HG02588 (cell line): ENCODE data around the gene ATG5.

Source experiments
- ATAC-seq: cut with Tn5 transposase; IDR thresholded peaks from one replicate; pipeline ENCODE4 v1.9.1; 2021; ENCODE audit warnings: mild to moderate bottlenecking, moderate library complexity; ENCODE audit not compliant: unreplicated experiment

The ATG5 gene

DNA sequence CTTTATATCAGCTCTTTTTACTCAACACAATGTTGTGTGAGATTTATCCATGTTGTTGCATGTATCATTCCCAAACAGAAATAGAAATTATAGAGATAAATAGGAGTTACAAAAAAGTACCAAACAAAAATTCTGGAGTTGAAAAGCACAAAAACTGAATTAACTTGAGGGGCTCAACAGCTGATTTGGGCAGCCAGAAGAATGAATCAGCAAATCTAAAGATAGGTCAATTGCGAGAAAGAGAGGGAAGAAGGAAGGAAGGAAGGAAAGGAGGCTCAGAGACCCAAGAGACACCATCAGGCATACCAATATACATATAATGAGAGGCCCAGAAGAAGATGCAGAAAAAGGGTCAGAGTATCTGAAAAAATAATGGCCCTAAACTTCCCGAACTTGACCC, 98.9 kb downstream of the ATG5 start:
- ATAC-seq = no peak

DNA sequence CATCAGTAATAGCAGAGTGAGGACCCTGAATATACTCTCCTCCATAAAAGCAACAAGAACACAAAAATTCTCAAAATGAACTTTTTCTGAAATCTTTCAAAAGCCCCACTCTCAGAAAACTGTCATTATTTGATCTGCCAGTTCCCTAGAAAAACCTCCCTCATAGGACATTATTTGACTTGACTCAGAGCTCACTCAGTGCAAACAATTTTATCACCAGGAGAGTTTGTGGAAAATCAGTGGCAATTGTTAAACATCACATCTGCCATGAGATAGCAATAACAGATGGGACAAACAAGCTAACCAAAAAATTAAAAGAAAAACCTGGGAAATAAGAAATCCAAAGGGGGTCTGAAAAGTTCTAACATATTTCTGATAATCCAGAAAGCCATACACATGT, 100.0 kb downstream of the ATG5 start:
- ATAC-seq = no peak

DNA sequence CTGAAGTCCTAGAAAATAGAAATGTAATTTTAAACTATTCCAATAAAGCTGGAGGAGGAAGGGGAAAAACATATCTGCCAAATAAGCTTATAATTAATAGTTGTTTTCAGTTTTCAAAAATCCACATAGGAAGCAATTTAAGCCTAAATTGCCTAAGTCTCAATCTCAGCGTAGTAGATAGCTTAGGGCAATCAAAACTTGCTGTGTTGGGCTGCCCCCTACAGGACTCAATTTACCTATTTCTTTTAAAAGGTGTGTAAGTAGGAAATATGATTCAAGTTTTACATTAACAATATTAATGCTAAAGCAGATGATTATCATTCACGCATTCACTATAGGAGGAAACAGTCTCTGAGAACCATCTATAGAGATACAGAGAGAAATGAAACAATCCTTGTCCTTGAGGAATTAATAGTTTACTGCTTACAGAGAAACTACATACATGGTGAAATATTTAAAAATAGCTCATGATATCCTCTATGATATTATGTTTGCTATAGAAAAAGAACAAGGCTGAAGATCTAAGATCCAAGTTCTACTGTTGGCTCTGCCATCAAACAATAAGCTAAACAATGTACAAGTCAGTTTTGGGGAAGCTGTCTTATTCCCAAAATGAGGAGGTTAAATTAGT, 102.1 kb downstream of the ATG5 start:
- ATAC-seq = no peak

DNA sequence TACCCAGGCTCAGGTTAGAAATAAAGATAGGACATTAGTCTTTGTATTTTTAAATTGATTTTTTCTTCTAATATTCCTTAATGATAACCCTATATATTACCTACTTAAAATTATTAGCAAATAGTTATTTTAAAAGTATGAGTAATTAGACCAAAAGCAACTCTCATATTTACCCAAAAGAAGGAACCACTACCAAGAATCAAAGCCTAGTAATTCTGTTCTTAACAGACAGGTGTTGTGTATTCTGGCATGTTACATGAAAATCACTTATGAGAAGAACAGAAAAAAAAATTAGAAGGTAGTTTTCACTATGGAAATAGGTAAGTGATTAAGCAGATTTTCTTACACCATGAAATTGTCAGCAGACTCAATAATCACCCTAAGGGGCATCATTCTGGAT, 105.1 kb downstream of the ATG5 start:
- no peak for ATAC-seq

DNA sequence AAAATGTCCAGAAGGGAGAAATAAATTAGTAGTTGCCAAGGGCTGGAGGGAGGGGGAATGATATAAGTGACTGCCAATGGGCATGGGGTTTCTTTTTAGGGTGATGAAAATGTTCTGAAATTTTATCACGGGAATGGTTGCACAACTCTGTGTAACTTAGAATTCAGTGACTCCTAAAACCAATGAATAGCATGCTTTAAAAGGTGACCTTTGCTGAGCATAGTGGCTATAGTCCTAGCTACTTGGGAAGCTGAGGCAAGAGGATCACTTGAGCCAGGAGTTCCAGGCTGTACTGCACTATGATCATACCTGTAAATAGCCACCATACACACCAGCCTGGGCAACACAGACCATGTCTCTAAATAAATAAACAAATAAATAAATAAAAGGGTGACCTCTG, 109.0 kb downstream of the ATG5 start:
- ATAC-seq = no peak

DNA sequence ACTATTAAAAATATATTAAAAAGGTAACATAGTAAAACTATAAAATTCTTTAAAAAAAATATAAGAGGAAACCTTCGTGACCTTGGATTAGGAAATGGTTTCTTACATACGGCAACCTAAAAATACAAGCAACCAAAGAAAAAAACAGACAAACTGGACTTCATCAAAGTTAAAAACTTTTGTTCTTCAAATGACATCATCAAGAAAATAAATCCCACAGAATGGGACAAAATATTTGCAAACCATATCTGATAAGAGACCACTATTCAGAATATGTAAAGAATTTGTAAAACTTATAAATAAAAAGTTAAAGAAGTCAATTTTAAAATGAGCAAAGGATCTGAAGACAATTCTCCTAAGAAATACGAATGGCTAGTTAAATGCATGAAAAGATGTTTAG, 110.0 kb downstream of the ATG5 start:
- ATAC-seq = no peak

DNA sequence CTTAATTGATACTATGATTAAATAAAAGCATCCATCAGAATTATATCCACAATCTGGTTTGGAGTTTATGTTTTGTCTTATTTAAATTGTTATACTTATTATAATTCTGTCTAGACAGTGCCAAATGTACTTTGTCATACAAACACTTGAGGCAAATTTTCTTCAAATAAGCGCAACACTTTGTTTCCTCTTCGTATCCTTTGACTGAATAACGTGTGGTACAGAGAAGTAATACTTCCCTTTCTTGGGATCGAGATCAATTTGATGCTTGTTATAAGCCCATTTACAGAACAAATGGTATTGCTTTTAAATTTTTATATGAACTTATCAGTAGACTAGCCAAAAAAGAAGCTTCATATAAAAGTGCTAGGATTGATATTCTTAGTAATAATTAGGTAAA, 111.0 kb downstream of the ATG5 start:
- no peak for ATAC-seq

DNA sequence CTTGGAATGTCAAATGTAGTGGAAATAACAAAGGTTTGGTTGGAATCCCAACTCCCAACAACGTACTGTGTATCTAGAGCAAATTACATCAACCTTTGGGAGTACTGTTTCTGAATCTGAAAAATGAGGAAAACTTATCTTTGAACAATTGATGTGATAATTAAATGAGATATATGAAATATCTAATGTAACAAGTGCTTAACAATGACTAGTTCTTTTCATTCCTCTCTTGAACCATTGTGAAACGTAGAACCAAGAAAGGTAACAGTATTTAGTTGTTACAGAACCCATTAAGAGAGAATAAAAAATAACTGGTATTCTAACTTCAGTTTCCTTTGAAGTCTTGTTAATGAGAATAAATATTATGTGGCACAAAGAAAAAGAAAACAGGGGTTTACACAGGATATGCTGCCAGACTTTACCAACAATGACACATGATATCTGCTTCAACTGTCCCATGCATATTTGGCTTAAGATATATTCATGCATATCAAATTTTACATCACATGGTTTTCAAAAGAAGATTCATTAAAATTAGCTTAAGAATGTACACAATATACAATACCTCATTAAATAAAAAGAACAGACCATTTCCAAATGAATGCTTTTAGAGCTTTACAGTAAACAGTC, 111.8 kb downstream of the ATG5 start:
- ATAC-seq = no peak

DNA sequence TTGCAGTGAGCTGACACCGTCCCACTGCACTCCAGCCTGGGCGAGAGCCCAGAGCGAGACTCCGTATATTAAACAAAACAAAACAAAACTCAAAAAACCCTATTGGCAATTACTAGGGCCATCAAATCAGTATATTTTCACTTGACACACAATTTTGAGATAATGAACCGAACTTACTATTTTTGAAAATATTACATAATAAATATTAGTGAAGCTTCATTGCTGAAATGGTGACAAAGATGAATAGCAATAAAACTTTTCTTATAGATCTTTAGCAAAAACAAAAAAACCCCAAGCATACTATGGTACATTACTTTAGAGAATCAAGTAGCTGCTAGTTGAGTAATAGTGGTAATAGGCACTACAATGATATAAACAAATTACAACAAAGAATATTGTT, 113.0 kb downstream of the ATG5 start:
- ATAC-seq = no peak

DNA sequence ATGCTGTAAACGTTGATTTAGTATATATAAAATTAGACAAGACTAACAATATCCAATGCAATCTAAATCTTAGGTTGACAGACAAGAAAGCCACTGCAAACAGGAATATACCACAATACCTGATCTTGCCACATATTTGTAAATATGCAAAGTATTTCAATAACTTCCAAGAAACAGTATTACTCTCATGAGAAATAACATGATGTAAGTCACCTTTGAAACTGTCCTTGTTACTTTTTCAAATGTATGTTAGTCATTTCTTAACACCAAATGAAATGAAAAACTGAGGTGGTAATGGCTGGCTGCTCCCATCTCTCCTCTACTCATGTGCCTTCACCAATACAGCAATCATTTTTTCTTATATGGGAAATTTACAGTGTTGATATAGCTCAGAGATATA, 118.7 kb downstream of the ATG5 start:
- ATAC-seq = no peak

DNA sequence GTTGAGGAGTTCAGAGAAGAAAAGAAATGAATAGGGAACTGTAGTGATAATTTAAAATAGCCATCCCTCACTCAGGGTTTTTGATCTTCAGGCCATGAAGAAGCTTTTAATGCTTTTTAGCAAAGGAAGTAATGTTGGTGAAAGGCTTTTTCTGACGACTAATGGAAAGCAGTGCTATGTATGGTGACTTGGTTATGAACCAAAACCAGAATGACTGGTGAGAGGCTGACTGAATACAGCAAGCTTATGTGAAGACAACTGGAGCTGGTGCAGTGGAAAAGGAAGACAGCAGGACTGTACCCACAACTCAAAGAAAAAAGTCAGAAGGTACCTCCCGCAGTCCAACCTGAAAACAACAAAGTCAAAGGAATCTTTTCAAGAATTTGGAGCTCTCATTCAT, 120.6 kb downstream of the ATG5 start:
- no peak for ATAC-seq

DNA sequence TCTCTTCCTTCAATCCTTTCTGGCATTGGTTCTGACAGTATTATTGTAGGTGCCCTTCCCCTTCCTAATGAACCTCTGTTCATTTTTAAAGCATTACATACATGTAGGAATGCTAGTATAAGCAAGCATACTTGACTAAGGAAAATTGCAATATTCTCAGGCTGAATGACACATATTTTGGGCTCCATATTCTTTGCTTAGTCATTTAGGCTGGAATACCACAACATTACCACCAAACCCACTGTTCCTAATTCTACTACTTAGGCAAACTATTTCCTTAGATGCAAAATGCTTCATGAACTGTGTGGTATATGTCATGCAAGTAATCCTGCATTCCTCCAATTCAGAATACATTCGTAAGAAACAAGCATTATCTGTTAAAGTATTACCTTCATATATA, 125.6 kb downstream of the ATG5 start:
- ATAC-seq = no peak

DNA sequence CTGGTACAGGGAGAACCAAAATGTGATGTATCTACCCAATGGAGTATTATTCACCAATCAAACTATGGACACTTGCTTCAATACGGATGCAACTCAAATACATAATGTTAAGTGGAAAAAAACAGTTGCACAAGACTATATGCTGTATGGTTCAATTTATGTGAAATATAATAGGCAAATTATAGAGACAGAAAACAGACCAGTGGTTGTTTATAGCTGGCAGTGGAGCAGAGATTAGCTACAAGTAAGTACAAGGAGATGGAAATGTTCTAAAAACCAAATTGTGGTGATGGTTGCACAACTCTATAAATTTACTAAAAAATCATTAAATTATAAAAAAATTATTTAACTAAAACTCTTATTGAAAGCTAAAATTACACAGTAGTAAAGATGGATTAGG, 126.2 kb downstream of the ATG5 start:
- no peak for ATAC-seq

DNA sequence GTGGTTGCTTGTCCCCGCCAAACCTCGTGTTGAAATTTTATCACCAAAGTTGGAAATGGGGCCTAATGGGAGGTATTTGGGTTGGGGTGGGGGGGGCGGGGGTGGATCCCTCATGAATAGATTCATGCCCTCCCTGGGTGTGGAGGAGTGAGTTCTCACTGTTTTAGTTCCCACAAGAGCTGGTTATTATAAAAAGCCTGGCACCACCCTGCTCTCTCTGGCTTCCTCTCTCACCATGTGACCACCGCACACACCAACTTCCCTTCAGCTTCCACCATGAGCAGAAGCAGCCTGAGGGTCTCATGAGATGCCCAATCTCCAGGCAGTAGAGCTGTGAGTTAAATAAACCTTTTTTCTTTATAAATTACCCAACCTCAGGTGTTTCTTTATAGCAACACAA, 128.1 kb downstream of the ATG5 start:
- no peak for ATAC-seq

DNA sequence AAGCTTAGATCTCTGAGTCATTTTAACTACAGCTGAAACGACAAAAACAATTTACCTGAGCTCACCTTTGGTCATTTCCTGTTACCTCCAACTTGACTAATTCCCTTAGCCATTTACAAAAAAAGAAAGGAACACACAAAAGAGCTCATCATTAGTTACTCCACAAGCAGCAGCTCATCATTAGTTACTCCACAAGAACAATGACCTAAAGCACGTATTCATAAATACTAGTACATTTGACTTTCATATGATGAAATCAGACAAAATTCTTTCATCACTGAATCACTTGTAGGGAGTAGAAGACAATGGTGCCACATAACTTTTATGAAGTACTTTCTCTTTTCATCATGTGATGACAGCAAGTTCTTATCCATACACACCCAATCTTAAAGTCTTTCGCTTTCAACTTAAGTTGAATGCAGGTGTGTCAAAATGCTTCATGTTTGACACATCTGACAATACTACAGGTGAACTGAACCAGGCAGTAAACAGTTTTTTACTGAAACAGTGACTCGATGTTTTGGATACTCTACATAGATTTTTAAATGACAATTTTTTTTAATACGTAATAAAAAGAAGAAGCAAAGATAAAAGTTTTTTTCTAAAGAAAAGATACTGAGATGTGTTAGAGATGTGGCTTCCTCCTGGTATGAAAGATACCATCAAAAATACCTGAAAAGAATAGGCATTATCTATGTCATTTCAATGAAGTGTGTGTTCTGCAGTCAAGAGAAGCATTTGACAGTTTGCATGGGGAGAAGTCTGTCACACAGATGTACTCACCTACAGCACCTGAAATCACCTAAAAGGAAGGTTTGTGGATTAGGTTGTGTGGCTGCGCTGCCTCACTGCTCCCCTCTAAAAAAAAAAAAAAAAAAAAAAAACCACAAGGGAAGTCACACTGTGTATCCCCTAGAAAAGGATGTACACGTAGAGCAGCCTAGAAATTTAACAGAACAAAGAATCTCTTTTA, 130.3 kb downstream of the ATG5 start:
- ATAC-seq = no peak

DNA sequence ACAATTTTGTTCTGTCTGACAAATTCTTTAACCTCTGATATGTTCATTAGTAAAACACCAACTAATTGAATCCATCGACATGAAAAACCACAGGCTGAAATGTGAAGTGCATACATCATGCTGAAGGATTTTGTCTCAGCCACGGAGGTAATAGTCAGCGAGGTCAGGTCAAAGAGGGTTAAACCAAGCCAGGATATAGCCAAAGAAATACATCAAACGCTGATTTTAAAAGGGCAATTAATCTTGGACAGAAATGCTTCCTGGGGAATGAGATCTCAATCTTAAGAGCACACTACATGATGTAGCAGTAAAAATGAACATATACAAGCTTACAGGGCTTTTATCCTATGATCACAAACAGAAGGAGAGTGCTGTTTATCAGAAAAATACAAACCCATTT, 132.7 kb downstream of the ATG5 start:
- no peak for ATAC-seq

DNA sequence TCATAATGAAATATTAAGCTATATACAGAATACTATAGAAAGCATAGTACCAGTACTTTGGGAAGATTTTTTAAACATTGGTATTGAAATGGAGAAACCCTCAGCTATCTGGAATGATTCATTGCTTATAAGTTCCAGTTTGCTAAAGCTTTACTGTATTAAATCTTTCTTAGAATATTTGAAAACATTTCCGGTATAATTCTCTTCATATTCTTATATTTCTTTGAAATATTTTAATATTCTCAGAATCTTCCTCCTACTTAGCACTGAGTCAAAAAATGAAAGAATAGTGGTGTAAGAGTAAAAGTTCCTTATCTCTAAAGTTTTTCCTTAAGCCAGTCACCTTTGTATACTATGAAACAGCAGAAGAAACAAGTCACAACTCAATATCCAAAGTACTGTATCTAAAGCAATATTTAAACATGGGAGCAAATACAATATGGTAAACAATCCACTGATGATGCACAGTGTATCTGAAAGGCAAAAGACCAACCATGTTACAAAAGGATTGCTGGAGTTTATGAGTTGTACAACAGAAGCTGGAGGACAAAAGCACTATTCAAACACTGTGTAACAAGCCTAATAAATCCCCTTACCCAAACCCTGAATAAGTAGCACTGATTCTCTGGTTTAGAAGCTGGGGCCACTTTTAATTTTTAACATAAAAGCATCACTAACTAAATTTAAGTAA, 137.3 kb downstream of the ATG5 start:
- ATAC-seq = no peak

DNA sequence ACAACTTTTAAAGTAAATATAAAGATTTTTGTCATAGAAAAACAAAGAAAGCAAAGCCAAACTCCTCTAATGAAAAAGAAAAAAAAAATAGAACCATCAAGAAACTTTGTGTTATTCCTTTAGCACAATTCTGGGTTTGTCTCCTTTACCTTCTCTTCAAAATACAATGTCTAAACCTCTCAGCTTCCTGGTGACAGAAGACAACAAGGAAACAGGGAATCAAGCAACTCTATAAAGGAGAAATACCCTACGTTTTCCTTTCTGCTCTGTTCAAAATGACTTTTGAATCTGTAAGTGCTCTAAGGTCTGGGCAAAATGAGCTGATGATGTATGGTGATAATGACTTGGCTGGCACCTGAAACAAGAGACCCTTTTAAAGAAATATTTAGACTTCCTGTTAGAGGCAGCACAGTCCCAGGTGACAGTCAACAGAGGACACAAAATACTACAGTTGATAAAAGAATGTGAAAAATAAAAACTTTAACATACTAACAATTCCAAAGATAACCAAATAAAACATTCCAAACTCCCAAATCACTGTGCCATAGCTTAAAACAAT, 138.1 kb downstream of the ATG5 start:
- ATAC-seq = no peak

DNA sequence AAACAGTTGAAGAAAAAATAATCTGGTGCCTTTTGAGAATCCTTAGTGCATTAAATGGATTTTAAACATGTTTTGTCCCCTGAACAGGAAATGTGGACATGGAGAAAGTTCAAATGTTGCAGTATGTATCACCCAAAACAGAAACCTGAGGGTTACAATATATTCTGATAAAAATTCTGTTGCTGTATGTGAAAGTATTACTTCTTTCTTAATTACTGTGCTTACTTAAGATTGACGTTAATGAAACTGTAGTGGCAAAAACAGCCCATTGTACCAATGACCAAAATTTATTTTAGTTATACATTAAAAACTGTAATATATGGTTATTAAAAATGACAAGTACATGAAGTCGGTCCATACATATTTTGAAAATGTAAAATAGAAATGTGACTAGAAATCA, 138.8 kb downstream of the ATG5 start:
- no peak for ATAC-seq

DNA sequence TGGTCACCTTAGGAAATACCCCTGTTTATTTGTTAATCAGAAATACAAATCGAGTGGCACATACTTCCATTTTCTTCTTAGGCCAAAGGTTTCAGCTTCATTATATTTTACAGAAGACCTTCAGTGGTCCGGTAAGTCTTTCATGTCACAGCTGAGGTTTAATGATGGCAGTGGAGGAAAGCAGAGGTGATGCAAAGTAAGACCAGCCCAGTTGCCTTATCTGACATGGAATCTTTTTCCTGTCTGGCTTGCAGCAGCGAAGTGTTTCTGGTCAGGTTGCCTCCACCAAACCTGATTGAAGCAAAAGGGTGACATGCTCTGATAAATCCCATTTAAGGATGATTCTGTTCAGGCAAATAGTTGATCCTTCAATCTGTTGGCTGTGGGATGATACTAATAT, 139.4 kb downstream of the ATG5 start:
- no peak for ATAC-seq

DNA sequence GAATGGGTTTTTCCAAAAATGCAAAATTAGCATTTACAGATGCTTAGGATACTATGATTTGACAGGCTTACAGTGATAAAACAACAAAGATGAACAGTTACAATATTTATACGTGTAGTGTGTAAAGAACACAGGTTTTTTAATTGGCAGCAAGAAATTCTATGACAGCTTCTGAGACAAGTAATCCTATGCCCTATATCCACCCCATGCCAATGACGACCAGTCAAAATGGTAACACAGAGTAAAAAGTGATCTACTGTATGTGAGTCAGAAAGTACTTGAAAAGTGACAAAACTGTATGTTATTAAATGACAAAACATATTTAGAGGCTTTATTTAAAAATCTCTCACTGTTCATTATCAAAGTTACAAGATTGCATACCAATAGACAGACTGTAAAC, 139.9 kb downstream of the ATG5 start:
- no peak for ATAC-seq
